Endothelial cell of umbilical vein (primary cell): Measurements from ENCODE around the gene FCGR3B.
"Not testable (repeated sequence)": the region's sequence is repeated elsewhere in the genome, so short reads cannot be mapped to it uniquely, and the experiment has no call there.

Experiments
- EZH2 ChIP-seq: IDR thresholded peaks from 2 replicates; pipeline ENCODE4 v1.6.1; 2012; ENCODE audit warnings: borderline replicate concordance, low read depth, mild to moderate bottlenecking, moderate library complexity, low read length, inconsistent platforms; ENCODE audit not compliant: severe bottlenecking
- JUN ChIP-seq: IDR thresholded peaks from 2 replicates; pipeline ENCODE4 v1.6.1; 2011; ENCODE audit warnings: borderline replicate concordance, low read depth; ENCODE audit not compliant: insufficient read length, insufficient read depth
- MAX ChIP-seq: IDR thresholded peaks from 2 replicates; pipeline ENCODE4 v1.6.1; 2011; ENCODE audit not compliant: insufficient read depth, insufficient read length
- MYC ChIP-seq: IDR thresholded peaks from one replicate; pipeline ENCODE4 v1.6.1; 2011; ENCODE audit warnings: mild to moderate bottlenecking, low read depth, low read length
- POLR2A ChIP-seq: IDR thresholded peaks from 2 replicates; pipeline ENCODE4 v1.6.1; 2012; ENCODE audit warnings: low read depth, mild to moderate bottlenecking, control low read depth, low read length
- POLR2AphosphoS5 ChIP-seq: IDR thresholded peaks from 2 replicates; pipeline ENCODE4 v1.6.1; 2012; ENCODE audit warnings: low read depth, mild to moderate bottlenecking, control low read depth, low read length, moderate library complexity; ENCODE audit not compliant: insufficient read depth
- TF ChIP-seq, protein P1 (sequence below), 2 donors: IDR thresholded peaks; 1 replicate in 1 of 2; 2 replicates in 1 of 2; pipeline ENCODE4 v1.5.1; 2011; ENCODE audit warnings: low read length in 2 of 2, mild to moderate bottlenecking in 2 of 2, moderate library complexity in 2 of 2, control low read depth in 1 of 2, inconsistent platforms in 1 of 2, low read depth in 1 of 2; ENCODE audit not compliant: insufficient read depth in 1 of 2; ENCODE audit errors: extremely low read depth in 1 of 2

DNA sequence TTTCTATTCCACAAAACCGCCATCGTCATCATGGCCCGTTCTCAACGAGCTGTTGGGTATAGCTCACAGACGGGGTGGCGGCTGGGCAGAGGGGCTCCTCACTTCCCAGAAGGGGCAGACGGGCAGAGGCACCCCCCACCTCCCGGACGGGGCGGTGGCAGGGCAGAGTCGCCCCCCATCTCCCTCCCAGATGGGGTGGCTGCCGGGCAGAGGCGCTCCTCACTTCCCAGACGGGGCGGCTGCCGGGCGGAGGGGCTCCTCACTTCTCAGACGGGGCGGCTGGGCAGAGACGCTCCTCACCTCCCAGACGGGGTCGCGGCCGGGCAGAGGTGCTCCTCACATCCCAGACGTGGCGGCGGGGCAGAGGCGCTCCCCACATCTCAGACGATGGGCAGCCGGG lies 14.6 kb downstream of the FCGR3B start:
- TF ChIP-seq, protein P1, sequence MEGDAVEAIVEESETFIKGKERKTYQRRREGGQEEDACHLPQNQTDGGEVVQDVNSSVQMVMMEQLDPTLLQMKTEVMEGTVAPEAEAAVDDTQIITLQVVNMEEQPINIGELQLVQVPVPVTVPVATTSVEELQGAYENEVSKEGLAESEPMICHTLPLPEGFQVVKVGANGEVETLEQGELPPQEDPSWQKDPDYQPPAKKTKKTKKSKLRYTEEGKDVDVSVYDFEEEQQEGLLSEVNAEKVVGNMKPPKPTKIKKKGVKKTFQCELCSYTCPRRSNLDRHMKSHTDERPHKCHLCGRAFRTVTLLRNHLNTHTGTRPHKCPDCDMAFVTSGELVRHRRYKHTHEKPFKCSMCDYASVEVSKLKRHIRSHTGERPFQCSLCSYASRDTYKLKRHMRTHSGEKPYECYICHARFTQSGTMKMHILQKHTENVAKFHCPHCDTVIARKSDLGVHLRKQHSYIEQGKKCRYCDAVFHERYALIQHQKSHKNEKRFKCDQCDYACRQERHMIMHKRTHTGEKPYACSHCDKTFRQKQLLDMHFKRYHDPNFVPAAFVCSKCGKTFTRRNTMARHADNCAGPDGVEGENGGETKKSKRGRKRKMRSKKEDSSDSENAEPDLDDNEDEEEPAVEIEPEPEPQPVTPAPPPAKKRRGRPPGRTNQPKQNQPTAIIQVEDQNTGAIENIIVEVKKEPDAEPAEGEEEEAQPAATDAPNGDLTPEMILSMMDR (IDR thresholded peaks at IDR 0.05; ENCODE audit: extremely low read depth in 1 of 2, insufficient read depth in 1 of 2, low read depth in 1 of 2, low read length in 2 of 2), result not testable (repeated sequence)
- TF ChIP-seq MYC, EZH2, POLR2A, POLR2AphosphoS5, MAX, JUN: not testable (repeated sequence)
